Activated naive CD4-positive, alpha-beta T cell treated with anti-CD3 and anti-CD28 coated beads, Interleukin-2, amount 50 U/mL, for 72 hours (primary cell): ENCODE measurements around the gene POLE3. TPM values are rescaled to one million over a fixed set of nuclear protein-coding genes. Genes with fewer than 3 reads are reported as not detected.
"Not testable (repeated sequence)": the region's sequence is repeated elsewhere in the genome, so short reads cannot be mapped to it uniquely, and the experiment has no call there.

Source experiments
- ATAC-seq, 2 donors: fragments of 150-1000 bp; cut with Tn5 transposase; 2 replicates each; pipeline ENCODE4 v1.10.0; 2021; ENCODE audit warnings: mild to moderate bottlenecking in 2 of 2, moderate library complexity in 2 of 2
- DNase-seq, 2 donors: peaks; one replicate each; pipeline ENCODE4 v3.0.0; 2021 to 2022; ENCODE audit warnings: low spot score in 2 of 2
- H3K27ac Mint-ChIP-seq, 2 donors: one replicate each; pipeline ENCODE4 v1.8.0; 2022; ENCODE audit warnings: mild to moderate bottlenecking in 2 of 2, mixed read lengths in 2 of 2
- H3K36me3 Mint-ChIP-seq, 2 donors: one replicate each; pipeline ENCODE4 v1.8.0; 2022; ENCODE audit warnings: mixed read lengths in 2 of 2
- H3K9me3 Mint-ChIP-seq, 2 donors: one replicate each; pipeline ENCODE4 v1.8.0; 2022; ENCODE audit warnings: mixed read lengths in 2 of 2
- total RNA-seq, 2 donors: library from RNA; stranded (reverse); gene quantifications; one replicate each; pipeline ENCODE4 v1.2.3, GENCODE V29; 2022

Gene POLE3
- total RNA-seq, 2 donors from 2014 or later, result 46.8 to 60.8 TPM

DNA sequence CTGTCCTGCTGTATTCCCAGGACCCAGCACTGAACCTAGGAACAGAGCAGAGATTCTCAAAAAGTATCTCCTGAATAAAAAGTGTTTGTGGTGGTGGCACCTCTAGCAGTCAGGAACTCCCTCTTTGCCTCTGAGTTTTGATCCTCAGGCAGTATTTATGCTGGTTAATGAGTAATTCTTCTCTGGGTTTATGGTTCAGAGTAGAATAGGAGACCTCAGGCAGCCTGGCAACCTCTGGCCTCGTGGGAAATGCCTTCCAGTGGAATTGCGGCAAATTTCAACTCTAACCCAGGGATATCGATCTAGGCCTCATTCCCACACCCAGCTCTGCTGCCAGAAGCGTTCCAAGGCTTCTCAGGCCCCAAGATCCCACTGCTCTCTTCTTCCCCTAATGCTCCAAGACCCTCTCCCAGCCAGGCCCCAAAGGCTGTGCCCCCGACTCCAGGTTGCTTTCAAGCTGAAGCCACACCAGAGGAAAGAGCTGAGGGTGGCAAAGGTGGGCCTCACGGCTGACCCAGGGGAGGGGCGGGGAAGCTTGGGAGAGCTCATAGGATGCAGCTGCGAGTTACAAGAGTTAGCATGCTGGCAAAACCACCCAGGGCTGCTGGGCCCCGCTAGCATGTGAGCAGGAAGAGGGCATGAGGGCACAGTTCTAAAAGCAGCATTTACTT is 22.8 kb downstream of the POLE3 start:
- Mint-ChIP-seq H3K9me3 (no peaks in the 10 kb centered on the region), H3K27ac (peak overlapping the region in 1 of 2 donors; percentile 29), H3K36me3 (peaks cover 0 to 6% of the 10 kb centered on the region in 2 donors)
- DNase-seq (no peak), ATAC-seq (no peak)

- DNase-seq (no peak), ATAC-seq (no peak)
- peak overlapping the region; percentile 29 to 75 for H3K27ac Mint-ChIP-seq
- peaks cover 0 to 6% of the 10 kb centered on the region in 2 donors for H3K36me3 Mint-ChIP-seq
- no peaks in the 10 kb centered on the region for H3K9me3 Mint-ChIP-seq
Observed at GRCh38 chr9:113386571-113387393, 23.7 kb downstream of the POLE3 start.

- DNase-seq, result no peak
- no peaks in the 10 kb centered on the region for H3K36me3 Mint-ChIP-seq
- no peaks in the 10 kb centered on the region for H3K9me3 Mint-ChIP-seq
- ATAC-seq, result no peak
- no peak overlapping the region for H3K27ac Mint-ChIP-seq
Observed at GRCh38 chr9:113381909-113382411, 28.5 kb downstream of the POLE3 start.

- DNase-seq, H3K36me3 Mint-ChIP-seq, ATAC-seq, H3K9me3 Mint-ChIP-seq, H3K27ac Mint-ChIP-seq: not testable (repeated sequence)
Observed at GRCh38 chr9:113381441-113381840, 29.0 kb downstream of the POLE3 start.

DNA sequence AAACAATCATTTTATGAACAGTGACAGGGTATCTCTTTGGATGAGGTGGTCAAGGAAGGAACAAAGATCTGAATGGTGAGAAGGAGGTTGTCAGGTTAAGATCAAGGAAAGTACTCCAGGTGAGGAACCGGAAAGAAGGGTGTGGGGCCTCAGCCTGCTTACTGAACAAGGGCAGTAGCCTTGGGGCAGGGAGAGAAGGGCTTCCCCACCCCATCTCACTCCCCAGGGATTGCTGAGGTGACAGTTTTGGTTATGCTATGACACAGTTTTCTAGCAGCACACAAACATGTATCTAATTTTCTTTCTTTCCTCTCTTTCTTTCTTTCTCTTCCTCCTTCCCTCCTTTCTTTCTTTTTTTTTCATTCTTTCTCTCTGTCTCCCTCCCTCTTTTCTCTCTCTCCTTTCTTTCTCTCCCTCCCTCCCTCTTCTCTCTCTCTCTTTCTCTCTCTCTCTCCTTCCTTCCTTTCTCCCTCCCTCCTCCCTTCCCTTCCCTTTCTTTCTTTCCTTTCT is 29.6 kb downstream of the POLE3 start:
- no peaks in the 10 kb centered on the region for H3K9me3 Mint-ChIP-seq
- peak overlapping the region; percentile 0 to 1 for H3K27ac Mint-ChIP-seq
- DNase-seq (no peak), ATAC-seq (no peak)
- H3K36me3 Mint-ChIP-seq, result no peaks in the 10 kb centered on the region

DNA sequence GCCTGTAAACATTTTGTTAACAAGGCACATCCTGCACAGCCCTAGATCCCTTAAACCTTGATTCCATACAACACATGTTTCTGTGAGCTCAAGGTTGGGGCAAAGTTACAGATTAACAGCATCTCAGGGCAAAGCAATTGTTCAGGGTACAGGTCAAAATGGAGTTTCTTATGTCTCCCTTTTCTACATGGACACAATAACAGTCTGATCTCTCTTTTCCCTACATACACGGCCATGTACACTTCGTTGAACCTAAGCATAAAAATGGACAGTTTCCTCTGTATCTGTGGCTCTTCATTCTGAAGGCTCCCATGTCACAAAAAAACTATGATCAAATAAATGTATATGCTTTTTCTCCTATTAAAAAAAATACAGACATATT is 30.7 kb downstream of the POLE3 start:
- not testable (repeated sequence) for H3K9me3 Mint-ChIP-seq

GRCh38 chr9:113379094-113379828 is 31.2 kb downstream of the POLE3 start:
- not testable (repeated sequence) for DNase-seq, ATAC-seq, H3K9me3 Mint-ChIP-seq
- peak overlapping the region in 1 of 2 donors; percentile 27 for H3K27ac Mint-ChIP-seq
- H3K36me3 Mint-ChIP-seq, result peaks cover 7 to 16% of the 10 kb centered on the region in 2 donors

More for the DNA sequence above, 30.7 kb downstream of the POLE3 start:
- Mint-ChIP-seq H3K27ac (peak overlapping the region in 1 of 2 donors; percentile 1), H3K36me3 (peaks cover 7 to 10% of the 10 kb centered on the region in 2 donors)
- not testable (repeated sequence) for DNase-seq, ATAC-seq

DNA sequence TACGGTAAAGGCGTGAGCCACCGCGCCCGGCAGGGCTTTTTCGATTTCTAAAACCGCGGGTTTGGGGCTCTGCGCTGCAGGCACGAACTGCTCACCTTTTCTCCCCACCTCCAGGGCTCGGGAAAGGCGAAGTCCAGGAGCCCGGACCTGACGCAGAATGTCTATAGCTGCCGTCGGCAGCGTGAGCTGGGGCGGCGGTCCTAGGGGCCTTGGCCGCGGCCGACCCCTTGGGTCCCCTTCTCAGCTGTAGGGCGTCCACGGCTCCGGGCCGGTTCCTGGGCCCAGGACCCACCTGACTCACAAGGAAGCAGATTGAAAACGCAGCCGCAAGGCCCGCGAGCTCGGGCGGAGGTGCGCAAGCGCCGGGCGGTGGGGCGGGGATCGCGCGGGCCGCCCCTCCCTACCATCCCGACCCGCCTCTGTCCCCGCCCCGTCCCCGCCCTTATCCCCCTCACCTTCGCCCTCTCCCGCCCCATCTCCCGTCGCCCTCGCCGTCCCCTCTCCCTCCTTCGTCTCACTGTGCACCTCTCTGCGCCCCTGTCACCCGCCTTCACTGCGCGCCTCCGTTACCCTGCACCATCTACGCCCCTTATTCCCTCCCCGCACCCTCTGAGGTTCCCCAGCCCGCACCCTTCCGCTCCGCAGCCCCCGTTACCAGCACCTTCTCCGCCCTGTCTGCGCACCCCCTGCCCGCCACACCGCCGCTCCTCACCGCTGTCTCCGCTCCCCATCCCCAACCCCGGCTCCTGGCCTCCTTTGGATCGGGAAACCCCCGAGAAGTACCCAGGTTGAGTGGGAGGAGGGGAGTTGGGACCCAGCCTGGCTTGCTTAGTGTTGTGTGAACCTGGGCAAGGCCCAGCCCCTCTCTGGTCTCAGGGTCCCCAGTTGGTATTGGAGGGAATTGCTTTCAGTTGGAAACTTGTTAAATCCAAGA is 33.6 kb downstream of the POLE3 start, which contains the start of gene HDHD3:
HDHD3 (minus strand) TSS at position 353 of the 934 bp plus-strand sequence. CDS start 2,632 bp downstream, outside the sequence.
- peak; percentile 84 to 94 for ATAC-seq
- DNase-seq, result peak; percentile 83 to 88
- peaks cover 7 to 17% of the 10 kb centered on the region in 2 donors for H3K36me3 Mint-ChIP-seq
- no peaks in the 10 kb centered on the region for H3K9me3 Mint-ChIP-seq
- H3K27ac Mint-ChIP-seq, result peak within 1 kb of the TSS; percentile 86

DNA sequence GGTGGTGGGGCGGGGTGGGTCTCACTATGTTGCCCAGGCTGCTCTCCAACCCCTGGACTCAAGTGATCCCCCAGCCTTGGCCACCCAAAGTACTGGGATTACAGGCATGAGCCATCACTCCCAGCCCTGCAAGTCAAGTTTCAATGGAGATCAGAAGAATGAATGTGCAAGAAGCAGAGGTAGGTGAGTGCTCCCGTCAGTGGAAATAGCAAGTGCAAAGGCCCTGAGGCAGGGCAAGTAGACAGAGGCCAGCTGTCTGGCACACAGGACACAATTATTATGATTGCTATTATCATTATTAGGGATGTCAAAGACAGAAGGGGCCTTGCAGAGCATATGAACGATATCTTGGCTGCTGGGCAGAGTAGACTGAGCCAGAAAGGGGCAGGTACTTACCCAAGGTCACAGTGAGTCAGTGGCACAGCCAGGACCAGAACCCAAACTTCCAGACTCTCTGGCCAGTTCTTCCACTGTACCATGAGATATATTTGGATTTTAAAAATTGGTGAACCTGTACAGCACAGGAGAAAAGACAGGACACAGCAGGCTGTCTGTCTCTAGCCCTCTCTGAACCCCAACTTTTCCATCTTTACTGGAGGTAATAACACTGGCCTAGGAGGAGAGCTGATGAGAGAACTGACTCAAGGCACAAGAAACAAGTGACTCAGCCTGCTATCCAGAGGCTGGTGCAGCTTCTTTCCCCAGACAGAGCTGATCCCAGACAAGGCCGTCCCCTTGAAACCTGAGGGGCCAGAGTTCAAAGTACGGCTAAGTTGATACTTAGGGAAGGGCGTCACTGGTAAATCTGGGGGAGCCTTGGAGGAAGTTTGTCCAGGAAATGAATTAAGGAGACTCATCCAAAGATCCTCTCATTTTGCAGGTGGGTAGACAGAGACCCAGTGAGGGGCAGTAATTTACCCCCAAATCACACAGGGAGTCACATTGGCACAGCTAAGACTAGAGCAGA is 35.1 kb downstream of the POLE3 start:
- DNase-seq (no peak), ATAC-seq (peak in 1 of 2 donors; percentile 38)
- peaks cover 7 to 17% of the 10 kb centered on the region in 2 donors for H3K36me3 Mint-ChIP-seq
- peak overlapping the region; percentile 86 for H3K27ac Mint-ChIP-seq
- no peaks in the 10 kb centered on the region for H3K9me3 Mint-ChIP-seq

DNA sequence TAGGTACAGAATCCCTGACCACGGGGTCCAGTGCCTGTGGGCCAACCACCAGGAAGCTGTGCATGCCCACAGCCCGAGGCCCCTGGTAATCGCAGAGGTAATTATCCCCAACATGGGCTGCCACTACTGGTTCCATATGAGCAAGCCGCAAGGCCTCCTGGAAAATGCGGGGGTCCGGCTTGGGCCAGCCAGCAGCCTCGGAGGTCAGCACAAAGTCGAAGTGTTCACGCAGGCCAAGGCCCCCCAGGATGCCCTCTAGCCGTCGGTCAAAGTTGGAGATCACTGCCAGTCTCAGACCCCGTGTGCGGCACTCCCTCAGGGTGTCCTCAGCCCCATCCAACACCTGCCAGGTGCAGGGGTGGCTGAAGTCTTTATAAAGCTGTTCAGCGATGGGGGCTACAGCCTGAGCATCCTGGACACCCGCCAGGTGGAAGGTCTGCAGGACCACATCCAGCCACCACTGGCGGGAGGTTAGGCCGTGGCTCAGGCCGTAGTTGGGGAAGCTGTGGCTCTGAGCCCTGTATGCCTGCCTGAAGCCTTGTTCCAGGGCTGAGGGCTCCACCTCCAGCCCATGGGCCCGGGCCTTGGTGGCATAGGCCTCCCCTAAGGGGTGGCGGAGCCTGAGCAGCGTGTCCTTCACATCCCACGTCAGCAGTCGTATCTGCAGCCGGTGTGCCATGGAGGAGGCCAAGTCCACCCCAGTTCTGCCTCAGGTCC is 36.6 kb downstream of the POLE3 start:
- ATAC-seq (no peak), DNase-seq (no peak)
- Mint-ChIP-seq H3K27ac (peak overlapping the region in 1 of 2 donors; percentile 63), H3K36me3 (peaks cover 7 to 17% of the 10 kb centered on the region in 2 donors), H3K9me3 (no peaks in the 10 kb centered on the region)

- ATAC-seq (no peak), DNase-seq (no peak)
- Mint-ChIP-seq H3K9me3 (no peaks in the 10 kb centered on the region), H3K36me3 (peaks cover 7 to 17% of the 10 kb centered on the region in 2 donors), H3K27ac (peak overlapping the region in 1 of 2 donors; percentile 75)
Observed at GRCh38 chr9:113373256-113373655, 37.2 kb downstream of the POLE3 start.

- no peak for ATAC-seq
- peak overlapping the region in 1 of 2 donors; percentile 55 for H3K27ac Mint-ChIP-seq
- H3K36me3 Mint-ChIP-seq, result peaks cover 7 to 17% of the 10 kb centered on the region in 2 donors
Observed at GRCh38 chr9:113372059-113372458, 38.4 kb downstream of the POLE3 start.

DNA sequence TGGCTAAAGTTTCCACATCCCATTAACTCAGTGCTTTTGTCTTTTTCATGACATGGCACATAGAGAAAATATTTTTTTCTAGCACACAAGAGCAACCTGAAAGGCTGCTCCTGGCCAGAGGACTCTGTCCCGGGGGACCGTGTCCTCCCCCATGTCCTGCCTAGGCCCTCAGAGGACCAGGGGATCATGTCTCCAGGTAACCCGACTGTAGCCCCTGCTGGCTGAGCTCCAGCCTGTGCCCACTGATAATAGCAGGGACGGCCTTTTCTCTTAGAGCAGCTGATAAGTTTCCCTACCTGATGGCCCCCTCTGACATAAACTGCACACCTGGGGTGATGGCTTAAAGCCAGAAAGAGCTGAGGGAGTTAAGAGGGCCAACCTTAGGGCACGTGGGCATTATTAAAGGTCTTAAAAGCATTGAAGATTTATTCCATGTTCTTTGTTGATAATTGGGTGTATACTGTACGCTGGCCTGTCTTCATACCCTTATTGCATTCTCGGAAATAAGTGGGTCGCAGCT is 39.6 kb downstream of the POLE3 start:
- DNase-seq (no peak), ATAC-seq (no peak)
- Mint-ChIP-seq H3K27ac (no peak overlapping the region), H3K36me3 (peaks cover 7 to 17% of the 10 kb centered on the region in 2 donors), H3K9me3 (no peaks in the 10 kb centered on the region)

More at GRCh38 chr9:113372059-113372458, 38.4 kb downstream of the POLE3 start:
- no peaks in the 10 kb centered on the region for H3K9me3 Mint-ChIP-seq
- DNase-seq, result no peak

GRCh38 chr9:113369855-113370140 is 40.7 kb downstream of the POLE3 start:
- ATAC-seq, result no peak

More at GRCh38 chr9:113369855-113370140, 40.7 kb downstream of the POLE3 start:
- no peaks in the 10 kb centered on the region for H3K9me3 Mint-ChIP-seq
- H3K27ac Mint-ChIP-seq, result no peak overlapping the region
- DNase-seq, result no peak
- H3K36me3 Mint-ChIP-seq, result peaks cover 0 to 6% of the 10 kb centered on the region in 2 donors
